Fibroblast of gingiva (primary cell): Measurements from ENCODE around the gene CHN1.

Experiments
- DNase-seq: peaks from one replicate; pipeline ENCODE4 v3.0.0-alpha.2; 2011; ENCODE audit warnings: low read depth

The CHN1 gene

GRCh38 chr2:175010848-175011254 is 5.7 kb upstream of the CHN1 start:
- DNase-seq, result no peak

- no peak for DNase-seq
These were observed 4.9 kb upstream of the CHN1 start for GRCh38 chr2:175009917-175010621.

GRCh38 chr2:175008801-175009495 is 3.8 kb upstream of the CHN1 start:
- no peak for DNase-seq

GRCh38 chr2:175008009-175008408 is 2.8 kb upstream of the CHN1 start:
- no peak for DNase-seq

- DNase-seq, result no peak
These were observed 2.3 kb upstream of the CHN1 start for GRCh38 chr2:175007510-175007909.

- no peak for DNase-seq
These were observed 1.1 kb upstream of the CHN1 start for GRCh38 chr2:175006281-175006680.

GRCh38 chr2:175005733-175006264 is 618 bp upstream of the CHN1 start:
- peak; percentile 20 for DNase-seq

GRCh38 chr2:175004730-175004979 is 526 bp downstream of the CHN1 start:
- DNase-seq, result no peak

GRCh38 chr2:175003875-175004729 is 1.1 kb downstream of the CHN1 start:
- DNase-seq, result no peak

GRCh38 chr2:175002547-175003274 is 2.5 kb downstream of the CHN1 start:
- no peak for DNase-seq

GRCh38 chr2:175001566-175001965 is 3.6 kb downstream of the CHN1 start:
- DNase-seq, result no peak

- DNase-seq, result no peak
These were observed 8.1 kb downstream of the CHN1 start for GRCh38 chr2:174997110-174997509.

GRCh38 chr2:174996622-174997021 is 8.6 kb downstream of the CHN1 start:
- no peak for DNase-seq

GRCh38 chr2:174994381-174994780 is 10.8 kb downstream of the CHN1 start:
- DNase-seq, result no peak

GRCh38 chr2:174992886-174993285 is 12.3 kb downstream of the CHN1 start:
- DNase-seq, result no peak

- peak; percentile 34 for DNase-seq
These were observed 19.6 kb downstream of the CHN1 start for GRCh38 chr2:174985614-174986013.

GRCh38 chr2:174984561-174984960 is 20.6 kb downstream of the CHN1 start:
- no peak for DNase-seq

GRCh38 chr2:174981331-174981730 is 23.9 kb downstream of the CHN1 start:
- DNase-seq, result no peak

GRCh38 chr2:174979996-174980395 is 25.2 kb downstream of the CHN1 start:
- DNase-seq, result no peak

GRCh38 chr2:174977364-174977763 is 27.8 kb downstream of the CHN1 start:
- DNase-seq, result no peak

- no peak for DNase-seq
These were observed 31.1 kb downstream of the CHN1 start for GRCh38 chr2:174974131-174974530.

GRCh38 chr2:174972924-174973323 is 32.3 kb downstream of the CHN1 start:
- peak; percentile 5 for DNase-seq
